ENCODE measurements around the gene SLC39A5.
A peak's percentile ranks its signal among the peaks of the same experiment; 100 is the strongest.
"Not testable (repeated sequence)": the region's sequence is repeated elsewhere in the genome, so short reads cannot be mapped to it uniquely, and the experiment has no call there.

Gene SLC39A5

GRCh38 chr12:56261503-56262232 is 31.8 kb downstream of the SLC39A5 start:
- peaks cover 3% of the 10 kb centered on the region; the same call in 1 of the 2 replicates for H3K36me3 ChIP-seq (ENCODE audit: insufficient read depth, low read length)
- WGBS: 87% methylated on average over 5 of the region's 5 CpGs
- H3K9ac ChIP-seq (ENCODE audit: low read depth, low read length): no peak overlapping the region
- H3K4me3 ChIP-seq (ENCODE audit: low read length): no peak overlapping the region
- no peak overlapping the region for H3K27ac ChIP-seq (ENCODE audit: low read depth, low read length)
- H3K27me3 ChIP-seq (ENCODE audit: insufficient read depth, low read length): no peaks in the 10 kb centered on the region
- no peaks in the 10 kb centered on the region for H3K9me3 ChIP-seq (ENCODE audit: insufficient read depth, low read depth, low read length)
- H3K4me1 ChIP-seq (ENCODE audit: insufficient read depth, low read length): peaks cover 10% of the 10 kb centered on the region

DNA sequence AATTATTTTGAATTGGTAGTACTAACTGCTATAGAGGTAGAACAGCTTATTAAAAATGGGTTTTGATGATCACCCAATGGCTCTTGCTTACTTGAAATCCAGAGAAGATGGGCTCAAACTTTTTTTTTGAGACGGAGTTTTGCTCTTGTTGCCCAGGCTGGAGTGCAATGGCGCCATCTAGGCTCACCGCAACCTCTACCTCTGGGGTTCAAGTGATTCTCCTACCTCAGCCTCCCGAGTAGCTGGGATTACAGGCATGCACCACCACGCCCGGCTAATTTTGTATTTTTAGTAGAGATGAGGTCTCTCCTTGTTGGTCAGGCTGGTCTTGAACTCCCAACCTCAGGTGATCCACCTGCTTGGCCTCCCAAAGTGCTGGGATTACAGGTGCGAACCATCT is 33.1 kb downstream of the SLC39A5 start:
- H3K4me1 ChIP-seq (ENCODE audit: insufficient read depth, low read length); H3K27ac ChIP-seq (ENCODE audit: low read depth, low read length); H3K36me3 ChIP-seq (ENCODE audit: insufficient read depth, low read length); H3K4me3 ChIP-seq (ENCODE audit: low read length); H3K9ac ChIP-seq (ENCODE audit: low read depth, low read length); H3K9me3 ChIP-seq (ENCODE audit: insufficient read depth, low read depth, low read length); H3K27me3 ChIP-seq (ENCODE audit: insufficient read depth, low read length): not testable (repeated sequence)
- WGBS: 95% methylated on average over 7 of the region's 7 CpGs

DNA sequence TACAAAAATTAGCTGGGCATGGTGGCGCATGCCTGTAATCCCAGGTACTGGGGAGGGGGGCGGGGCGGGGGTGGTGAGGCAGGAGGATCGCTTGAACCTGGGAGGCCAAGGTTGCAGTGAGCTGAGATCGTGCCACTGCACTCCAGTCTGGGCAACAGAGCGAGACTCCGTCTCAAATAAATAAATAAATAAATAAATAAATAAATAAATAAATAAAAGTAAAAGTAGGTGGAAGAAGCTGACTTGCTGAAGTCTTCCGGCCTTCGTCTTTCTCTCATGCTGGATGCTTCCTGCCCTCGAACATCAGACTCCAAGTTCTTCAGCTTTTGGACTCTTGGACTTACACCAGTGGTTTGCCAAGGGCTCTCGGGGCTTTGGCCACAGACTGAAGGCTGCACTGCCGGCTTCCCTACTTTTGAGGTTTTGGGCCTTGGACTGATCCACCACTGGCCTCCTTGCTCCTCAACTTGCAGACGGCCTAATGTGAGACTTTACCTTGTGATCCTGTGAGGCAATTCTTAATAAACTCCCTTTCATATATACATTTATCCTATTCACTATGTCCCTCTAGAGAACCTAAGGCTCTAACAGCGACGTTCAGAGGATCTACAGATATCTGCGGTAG is 36.3 kb downstream of the SLC39A5 start:
- not testable (repeated sequence) for H3K4me1 ChIP-seq (ENCODE audit: insufficient read depth, low read length); H3K9me3 ChIP-seq (ENCODE audit: insufficient read depth, low read depth, low read length); H3K27me3 ChIP-seq (ENCODE audit: insufficient read depth, low read length); H3K27ac ChIP-seq (ENCODE audit: low read depth, low read length)
- peaks cover 19% of the 10 kb centered on the region for H3K36me3 ChIP-seq (ENCODE audit: insufficient read depth, low read length)
- WGBS: 67% methylated on average over 14 of the region's 16 CpGs
- peak overlapping the region; percentile 90; the same call in 1 of the 2 replicates for H3K9ac ChIP-seq (ENCODE audit: low read depth, low read length)
- H3K4me3 ChIP-seq (ENCODE audit: low read length): peak overlapping the region; percentile 84

GRCh38 chr12:56266693-56267442 is 37.0 kb downstream of the SLC39A5 start, which contains the start of gene COQ10A:
COQ10A (plus strand) TSS chr12:56266942; CDS start chr12:56267119, 177 bp downstream.
- H3K36me3 ChIP-seq (ENCODE audit: insufficient read depth, low read length): peaks cover 26% of the 10 kb centered on the region
- peaks cover 4% of the 10 kb centered on the region for H3K4me1 ChIP-seq (ENCODE audit: insufficient read depth, low read length)
- no peaks in the 10 kb centered on the region for H3K27me3 ChIP-seq (ENCODE audit: insufficient read depth, low read length)
- WGBS: under 1% methylated on average over 68 of the region's 68 CpGs
- H3K9ac ChIP-seq (ENCODE audit: low read depth, low read length): peak within 1 kb of the TSS; percentile 90
- H3K4me3 ChIP-seq (ENCODE audit: low read length): peak within 1 kb of the TSS; percentile 84
- no peaks in the 10 kb centered on the region for H3K9me3 ChIP-seq (ENCODE audit: insufficient read depth, low read depth, low read length)
- peak within 1 kb of the TSS; percentile 92 for H3K27ac ChIP-seq (ENCODE audit: low read depth, low read length)

GRCh38 chr12:56267443-56268071 is 37.7 kb downstream of the SLC39A5 start:
- H3K27ac ChIP-seq (ENCODE audit: low read depth, low read length): peak overlapping the region; percentile 92; the same call in 1 of the 2 replicates
- peaks cover 4% of the 10 kb centered on the region for H3K4me1 ChIP-seq (ENCODE audit: insufficient read depth, low read length)
- WGBS: 26% methylated on average over 21 of the region's 21 CpGs
- H3K27me3 ChIP-seq (ENCODE audit: insufficient read depth, low read length): no peaks in the 10 kb centered on the region
- peak overlapping the region; percentile 41 for H3K9ac ChIP-seq (ENCODE audit: low read depth, low read length)
- peak overlapping the region; percentile 84 for H3K4me3 ChIP-seq (ENCODE audit: low read length)
- no peaks in the 10 kb centered on the region for H3K9me3 ChIP-seq (ENCODE audit: insufficient read depth, low read depth, low read length)
- peaks cover 32% of the 10 kb centered on the region for H3K36me3 ChIP-seq (ENCODE audit: insufficient read depth, low read length)

GRCh38 chr12:56271031-56271430 is 41.2 kb downstream of the SLC39A5 start:
- Histone ChIP-seq H3K9ac (ENCODE audit: low read depth, low read length) (no peak overlapping the region), H3K27me3 (ENCODE audit: insufficient read depth, low read length) (no peaks in the 10 kb centered on the region), H3K4me3 (ENCODE audit: low read length) (no peak overlapping the region), H3K27ac (ENCODE audit: low read depth, low read length) (no peak overlapping the region), H3K4me1 (ENCODE audit: insufficient read depth, low read length) (peaks cover 4% of the 10 kb centered on the region), H3K36me3 (ENCODE audit: insufficient read depth, low read length) (peaks cover 65% of the 10 kb centered on the region), H3K9me3 (ENCODE audit: insufficient read depth, low read depth, low read length) (no peaks in the 10 kb centered on the region)
- 56% methylated on average over 1 of the region's 1 CpG for WGBS

DNA sequence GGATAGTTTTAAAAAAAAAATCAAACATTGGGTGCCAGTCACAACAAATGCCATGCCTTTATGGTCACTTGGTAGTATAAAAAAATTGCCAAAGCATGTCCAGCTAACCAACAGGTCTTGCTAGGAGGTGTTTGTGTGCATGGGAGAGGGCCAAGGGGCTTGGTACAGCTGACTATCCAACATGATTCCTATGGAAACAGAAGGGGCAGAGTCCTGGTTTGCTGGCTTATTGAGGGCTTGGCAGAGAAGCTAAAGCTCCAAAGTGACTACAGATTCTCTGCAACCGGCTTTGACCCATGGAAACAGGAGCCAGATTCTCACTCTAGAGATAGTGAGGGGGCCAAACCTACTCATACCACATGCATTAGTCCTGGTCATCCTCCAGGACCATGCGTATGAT is 42.6 kb downstream of the SLC39A5 start:
- WGBS: 95% methylated on average over 1 of the region's 2 CpGs
- not testable (repeated sequence) for H3K27me3 ChIP-seq (ENCODE audit: insufficient read depth, low read length); H3K9ac ChIP-seq (ENCODE audit: low read depth, low read length); H3K9me3 ChIP-seq (ENCODE audit: insufficient read depth, low read depth, low read length); H3K27ac ChIP-seq (ENCODE audit: low read depth, low read length); H3K4me3 ChIP-seq (ENCODE audit: low read length); H3K4me1 ChIP-seq (ENCODE audit: insufficient read depth, low read length)
- H3K36me3 ChIP-seq (ENCODE audit: insufficient read depth, low read length): peaks cover 75% of the 10 kb centered on the region

GRCh38 chr12:56274299-56274698 is 44.4 kb downstream of the SLC39A5 start:
- Histone ChIP-seq H3K4me1 (ENCODE audit: insufficient read depth, low read length) (no peaks in the 10 kb centered on the region), H3K27me3 (ENCODE audit: insufficient read depth, low read length) (no peaks in the 10 kb centered on the region), H3K4me3 (ENCODE audit: low read length) (no peak overlapping the region), H3K9me3 (ENCODE audit: insufficient read depth, low read depth, low read length) (no peaks in the 10 kb centered on the region), H3K9ac (ENCODE audit: low read depth, low read length) (no peak overlapping the region), H3K36me3 (ENCODE audit: insufficient read depth, low read length) (peaks cover 89% of the 10 kb centered on the region), H3K27ac (ENCODE audit: low read depth, low read length) (no peak overlapping the region)
- 90% methylated on average over 2 of the region's 2 CpGs for WGBS

DNA sequence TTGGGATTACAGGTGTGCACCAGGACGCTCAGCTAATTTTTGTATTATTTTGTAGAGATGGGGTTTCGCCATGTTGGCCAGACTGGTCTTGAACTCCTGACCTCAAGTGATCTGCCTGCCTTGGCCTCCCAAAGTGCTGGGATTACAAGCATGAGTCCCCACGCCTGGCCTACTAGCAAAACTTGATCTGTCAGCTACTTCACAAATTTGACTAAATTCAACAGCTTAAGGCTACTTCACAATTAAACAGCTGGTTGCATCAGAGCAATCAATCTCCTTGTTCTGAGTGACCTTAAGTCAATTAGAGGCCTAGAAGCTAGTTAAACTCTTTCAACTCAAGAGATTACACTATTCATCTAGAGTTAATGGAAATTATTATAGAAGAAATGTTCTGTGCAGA is 49.1 kb downstream of the SLC39A5 start:
- Histone ChIP-seq H3K27ac (ENCODE audit: low read depth, low read length) (no peak overlapping the region), H3K9me3 (ENCODE audit: insufficient read depth, low read depth, low read length) (no peaks in the 10 kb centered on the region), H3K9ac (ENCODE audit: low read depth, low read length) (no peak overlapping the region), H3K27me3 (ENCODE audit: insufficient read depth, low read length) (no peaks in the 10 kb centered on the region), H3K4me1 (ENCODE audit: insufficient read depth, low read length) (no peaks in the 10 kb centered on the region), H3K36me3 (ENCODE audit: insufficient read depth, low read length) (peaks cover 91% of the 10 kb centered on the region), H3K4me3 (ENCODE audit: low read length) (no peak overlapping the region)
- whole genome bisulfite sequencing: 94% methylated on average over 3 of the region's 3 CpGs

- Histone ChIP-seq H3K27me3 (ENCODE audit: insufficient read depth, low read length) (no peaks in the 10 kb centered on the region), H3K4me3 (ENCODE audit: low read length) (no peak overlapping the region), H3K9me3 (ENCODE audit: insufficient read depth, low read depth, low read length) (no peaks in the 10 kb centered on the region), H3K27ac (ENCODE audit: low read depth, low read length) (no peak overlapping the region), H3K9ac (ENCODE audit: low read depth, low read length) (no peak overlapping the region), H3K36me3 (ENCODE audit: insufficient read depth, low read length) (peaks cover 86% of the 10 kb centered on the region), H3K4me1 (ENCODE audit: insufficient read depth, low read length) (no peaks in the 10 kb centered on the region)
Observed at GRCh38 chr12:56280849-56281248, 51.0 kb downstream of the SLC39A5 start.

DNA sequence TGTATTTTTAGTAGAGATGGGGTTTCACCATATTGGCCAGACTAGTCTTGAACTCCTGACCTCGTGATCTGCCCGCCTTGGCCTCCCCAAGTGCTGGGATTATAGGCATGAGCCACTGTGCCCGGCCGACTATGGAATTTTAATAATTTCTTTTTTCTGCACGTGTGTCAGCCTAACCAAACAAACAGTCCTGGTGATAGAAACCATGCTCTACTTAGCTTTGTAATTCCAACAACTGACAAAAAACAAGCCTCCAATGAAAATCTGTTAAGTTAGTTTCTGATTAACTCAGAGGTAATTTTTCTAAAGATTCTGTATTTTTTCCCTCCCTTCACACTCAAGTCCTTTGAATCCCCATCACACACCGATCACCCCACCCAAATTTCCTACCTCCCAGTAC is 52.2 kb downstream of the SLC39A5 start:
- Histone ChIP-seq H3K4me1 (ENCODE audit: insufficient read depth, low read length) (no peaks in the 10 kb centered on the region), H3K27ac (ENCODE audit: low read depth, low read length) (no peak overlapping the region), H3K9me3 (ENCODE audit: insufficient read depth, low read depth, low read length) (no peaks in the 10 kb centered on the region), H3K36me3 (ENCODE audit: insufficient read depth, low read length) (peaks cover 87% of the 10 kb centered on the region), H3K4me3 (ENCODE audit: low read length) (no peak overlapping the region), H3K27me3 (ENCODE audit: insufficient read depth, low read length) (no peaks in the 10 kb centered on the region), H3K9ac (ENCODE audit: low read depth, low read length) (no peak overlapping the region)
- WGBS: 96% methylated on average over 6 of the region's 6 CpGs

Measured in HUES64 (cell line).